Measurements from ENCODE around the gene MAP3K5.
A peak's percentile ranks its signal among the peaks of the same experiment; 100 is the strongest.

Gene MAP3K5

DNA sequence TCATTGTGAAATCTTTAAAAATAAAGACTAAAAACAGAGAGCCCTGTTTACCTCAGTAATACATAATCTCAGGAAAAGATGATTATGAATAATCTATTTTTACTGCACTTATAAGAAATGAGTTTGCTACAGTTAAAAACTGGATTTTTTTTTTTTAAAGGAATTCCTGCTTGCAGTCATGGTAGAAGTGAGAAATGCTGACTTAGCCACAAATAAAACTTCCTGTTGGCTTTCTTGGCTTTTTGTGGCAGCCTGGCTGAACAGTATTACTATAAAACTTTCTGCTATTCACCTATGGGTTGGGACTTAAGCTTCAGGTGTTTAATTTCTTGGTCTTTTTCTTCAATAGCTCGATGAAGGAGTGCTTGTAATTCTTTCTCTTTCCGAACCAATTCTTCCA is 230.1 kb downstream of the MAP3K5 start:
- TF ChIP-seq, protein P1, sequence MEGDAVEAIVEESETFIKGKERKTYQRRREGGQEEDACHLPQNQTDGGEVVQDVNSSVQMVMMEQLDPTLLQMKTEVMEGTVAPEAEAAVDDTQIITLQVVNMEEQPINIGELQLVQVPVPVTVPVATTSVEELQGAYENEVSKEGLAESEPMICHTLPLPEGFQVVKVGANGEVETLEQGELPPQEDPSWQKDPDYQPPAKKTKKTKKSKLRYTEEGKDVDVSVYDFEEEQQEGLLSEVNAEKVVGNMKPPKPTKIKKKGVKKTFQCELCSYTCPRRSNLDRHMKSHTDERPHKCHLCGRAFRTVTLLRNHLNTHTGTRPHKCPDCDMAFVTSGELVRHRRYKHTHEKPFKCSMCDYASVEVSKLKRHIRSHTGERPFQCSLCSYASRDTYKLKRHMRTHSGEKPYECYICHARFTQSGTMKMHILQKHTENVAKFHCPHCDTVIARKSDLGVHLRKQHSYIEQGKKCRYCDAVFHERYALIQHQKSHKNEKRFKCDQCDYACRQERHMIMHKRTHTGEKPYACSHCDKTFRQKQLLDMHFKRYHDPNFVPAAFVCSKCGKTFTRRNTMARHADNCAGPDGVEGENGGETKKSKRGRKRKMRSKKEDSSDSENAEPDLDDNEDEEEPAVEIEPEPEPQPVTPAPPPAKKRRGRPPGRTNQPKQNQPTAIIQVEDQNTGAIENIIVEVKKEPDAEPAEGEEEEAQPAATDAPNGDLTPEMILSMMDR (IDR thresholded peaks at IDR 0.05; ENCODE audit: low read depth, low read length) = no peak
- no peak for DNase-seq (ENCODE audit: extremely low read depth, low read depth)

DNA sequence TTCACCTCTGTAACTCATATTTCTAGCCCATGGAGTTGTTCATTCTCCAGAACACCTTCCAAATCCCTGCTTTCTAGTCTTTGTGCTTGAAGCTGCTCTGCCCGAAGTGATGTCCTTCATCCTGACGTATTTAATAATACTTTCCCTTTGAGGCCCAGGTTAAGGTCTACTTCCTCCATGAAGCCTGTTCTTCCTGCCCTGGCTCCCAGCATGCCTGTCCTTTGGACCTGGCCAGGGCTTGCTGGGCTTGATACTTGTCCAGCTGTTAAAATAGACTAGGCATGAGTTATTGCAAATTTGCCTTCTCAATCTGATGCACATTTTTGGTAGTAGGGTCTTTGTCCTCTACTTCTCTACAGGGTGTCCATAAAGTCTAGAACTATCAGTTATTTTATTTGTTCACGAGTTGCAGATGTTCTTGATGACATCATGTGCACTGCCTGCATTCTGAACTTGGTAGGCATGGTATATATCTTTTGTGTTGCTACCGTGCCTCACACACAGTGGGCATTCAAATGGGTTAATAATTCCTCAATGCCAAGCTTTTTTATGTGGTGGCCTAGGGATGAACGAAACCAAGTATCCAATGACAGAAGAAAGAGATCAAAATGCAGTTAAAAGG is 239.0 kb downstream of the MAP3K5 start:
- no peak for DNase-seq (ENCODE audit: extremely low read depth, low read depth)
- TF ChIP-seq, protein P1 (IDR thresholded peaks at IDR 0.05; ENCODE audit: low read depth, low read length) = no peak

DNA sequence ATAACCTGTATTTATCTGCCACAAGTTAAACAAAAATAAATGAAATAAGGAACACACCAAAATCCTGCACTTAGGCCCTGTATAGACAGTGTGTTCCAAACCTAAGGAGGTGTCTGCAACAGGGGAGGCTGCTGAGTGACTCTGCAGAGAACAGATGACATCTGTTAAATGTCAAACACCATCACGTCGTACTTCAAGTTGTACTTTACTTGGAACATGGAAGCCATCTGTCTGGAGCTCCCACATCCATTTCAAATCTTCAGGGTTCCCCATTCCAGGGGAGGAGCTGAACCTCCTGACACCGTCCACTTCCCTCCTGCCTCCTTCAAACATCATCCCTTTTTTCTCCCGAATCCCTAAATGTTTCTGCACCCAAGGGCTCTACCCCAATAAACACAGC is 240.2 kb downstream of the MAP3K5 start:
- no peak for DNase-seq (ENCODE audit: extremely low read depth, low read depth)
- TF ChIP-seq, protein P1 (IDR thresholded peaks at IDR 0.05; ENCODE audit: low read depth, low read length) = no peak

DNA sequence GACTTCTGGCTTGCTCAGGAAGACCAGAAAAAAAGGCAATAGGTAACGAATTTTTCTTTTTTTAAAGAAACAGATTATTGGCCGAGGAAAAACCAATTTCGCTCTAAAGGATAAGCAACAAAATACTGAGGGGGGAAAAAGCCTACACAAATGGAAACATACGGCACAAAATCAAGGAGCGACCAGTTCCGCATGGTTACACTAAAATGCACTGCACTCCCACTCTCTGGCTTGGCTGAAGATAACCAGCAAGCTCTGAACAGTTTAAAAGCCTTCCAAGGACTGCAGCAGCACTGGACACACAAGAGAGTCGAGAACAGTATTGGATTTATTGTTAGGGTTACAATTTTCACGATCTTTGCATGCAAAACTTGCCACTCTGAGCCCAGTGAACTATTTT is 241.2 kb downstream of the MAP3K5 start:
- DNase-seq (ENCODE audit: extremely low read depth, low read depth) = no peak
- TF ChIP-seq, protein P1 (IDR thresholded peaks at IDR 0.05; ENCODE audit: low read depth, low read length) = no peak

DNA sequence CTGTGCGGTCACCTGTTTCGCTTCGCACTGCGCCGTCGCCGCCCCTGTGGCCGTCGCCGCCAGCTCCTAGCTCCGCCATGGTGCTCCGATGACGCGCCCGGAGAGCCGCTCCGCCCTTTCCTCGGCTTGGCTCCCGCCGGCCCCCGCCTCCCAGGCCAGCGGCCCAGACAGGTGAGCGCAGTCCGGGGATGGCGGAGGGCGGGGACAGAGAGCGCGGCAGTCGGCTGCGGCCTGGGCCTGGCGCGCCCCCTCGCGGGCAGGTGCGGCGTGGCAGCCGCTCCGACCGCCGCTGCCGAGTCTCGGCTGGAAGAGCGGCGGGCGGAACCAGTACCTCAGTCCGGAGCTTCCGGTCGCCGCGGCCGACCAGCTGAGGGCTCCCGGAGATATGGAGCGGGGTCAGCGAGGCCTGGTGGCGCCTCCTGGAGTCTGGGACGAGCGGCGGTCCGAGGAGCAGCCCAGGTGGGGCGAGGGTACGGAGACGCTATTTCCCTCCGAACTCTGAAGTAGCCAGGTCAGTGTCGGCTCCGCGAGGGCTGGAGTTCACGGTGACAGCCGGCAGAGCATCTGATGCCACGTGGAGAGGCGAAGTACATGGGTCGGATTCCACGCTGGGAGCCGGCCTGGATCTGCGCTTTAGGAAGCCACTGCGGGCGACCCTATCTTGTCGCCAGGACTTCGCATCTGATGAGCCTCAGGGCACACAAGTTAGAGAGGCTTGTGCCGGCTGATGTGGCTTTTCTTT is 241.8 kb downstream of the MAP3K5 start, which contains the start of gene MAP7:
MAP7 (minus strand) TSS at position 93 of the 742 bp plus-strand sequence; CDS start at position 79, 14 bp downstream.
- TF ChIP-seq, protein P1 (IDR thresholded peaks at IDR 0.05; ENCODE audit: low read depth, low read length) = peak; percentile 39
- no peak for DNase-seq (ENCODE audit: extremely low read depth, low read depth)

DNA sequence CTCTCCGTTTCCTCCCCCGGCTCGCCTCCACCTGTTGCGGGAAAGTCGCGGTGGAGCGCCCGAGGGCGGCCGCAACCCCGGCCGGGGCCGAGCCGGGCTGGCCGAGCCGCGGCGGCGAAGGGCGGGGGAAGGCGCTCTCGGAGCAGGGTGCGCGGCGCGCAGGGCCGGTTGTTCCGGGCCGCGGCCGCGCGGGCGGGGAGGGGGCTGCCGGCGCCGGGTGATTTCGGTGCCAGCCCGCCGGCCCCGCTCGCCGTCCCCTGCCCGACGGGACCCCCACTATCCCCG is 242.3 kb downstream of the MAP3K5 start:
- TF ChIP-seq, protein P1 (IDR thresholded peaks at IDR 0.05; ENCODE audit: low read depth, low read length) = no peak
- DNase-seq (ENCODE audit: extremely low read depth, low read depth) = no peak

DNA sequence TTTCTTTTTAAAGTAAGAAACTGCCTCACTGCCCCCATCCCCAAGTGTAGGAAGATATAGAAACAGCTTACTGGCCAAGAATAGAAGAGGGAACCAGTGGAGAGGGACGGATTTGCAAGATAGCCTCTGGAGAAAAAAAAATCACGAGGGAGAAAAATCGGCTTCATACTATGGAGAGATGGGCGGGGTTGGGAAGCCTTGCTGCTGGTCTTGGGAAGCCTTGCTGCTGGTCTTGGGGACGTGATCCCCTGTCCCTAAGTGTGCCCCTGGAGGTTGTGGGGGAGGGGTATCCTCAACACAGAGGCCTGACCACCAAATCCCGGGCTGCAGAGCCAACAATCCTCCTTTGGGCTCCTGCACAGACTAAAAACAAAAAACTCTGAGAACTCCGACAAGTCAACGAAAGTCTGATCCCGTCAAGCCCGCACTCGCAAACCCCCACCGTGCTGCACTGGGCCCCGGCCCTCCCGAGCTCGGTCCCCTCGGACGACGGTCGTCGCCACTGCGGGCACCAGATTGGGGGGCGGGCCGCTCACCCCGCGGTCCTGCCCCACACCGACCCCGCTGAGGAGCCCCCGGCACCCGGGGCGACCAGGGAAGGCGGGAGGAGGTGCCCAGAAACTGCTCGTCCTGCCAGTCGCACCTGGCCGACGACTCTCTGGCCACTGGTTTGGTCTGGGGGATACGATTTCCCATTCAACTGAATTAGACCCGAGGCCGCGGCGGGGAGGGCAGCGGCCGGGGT is 242.8 kb downstream of the MAP3K5 start:
- no peak for DNase-seq (ENCODE audit: extremely low read depth, low read depth)
- TF ChIP-seq, protein P1 (IDR thresholded peaks at IDR 0.05; ENCODE audit: low read depth, low read length) = no peak
